SK-N-MC (cell line): Measurements from ENCODE around the gene NAV3.

Experiments used
- DNase-seq: peaks from one replicate; pipeline ENCODE4 v3.0.0-alpha.2; 2011; ENCODE audit warnings: low read depth, low spot score
- H3K27ac ChIP-seq: fragments of 200-600 bp; sonication (generic); 2 replicates; pipeline ENCODE4 v1.5.1; 2016; ENCODE audit warnings: mixed run types
- H3K36me3 ChIP-seq: fragments of 200-600 bp; sonication (generic); 2 replicates; pipeline ENCODE4 v1.6.1; 2017; ENCODE audit warnings: antibody characterized with exemption, low read length, mixed read lengths; ENCODE audit not compliant: insufficient read depth
- H3K4me3 ChIP-seq: fragments of 200-600 bp; sonication (generic); 2 replicates; pipeline ENCODE4 v1.5.1; 2016
- H3K9ac ChIP-seq: fragments of 200-600 bp; sonication (generic); 2 replicates; pipeline ENCODE4 v1.8.0; 2017; ENCODE audit warnings: mixed run types, mixed read lengths; ENCODE audit not compliant: insufficient read length
- H3K9me3 ChIP-seq: fragments of 200-600 bp; sonication (generic); 2 replicates; pipeline ENCODE4 v1.6.1; 2017; ENCODE audit warnings: low read depth, mild to moderate bottlenecking, antibody characterized with exemption, low read length, moderate library complexity, mixed read lengths
- EZH2 ChIP-seq: fragments of 200-600 bp; sonication (generic); IDR thresholded peaks from one replicate; pipeline ENCODE4 v1.6.1; 2017; ENCODE audit warnings: antibody characterized with exemption
- FOXP2 ChIP-seq: optimal IDR thresholded peaks from 2 replicates; pipeline ENCODE3; 2011; ENCODE audit warnings: mild to moderate bottlenecking, moderate library complexity; ENCODE audit not compliant: insufficient read depth; ENCODE audit errors: extremely low read length, control extremely low read depth
- POLR2AphosphoS5 ChIP-seq: IDR thresholded peaks from 2 replicates; pipeline ENCODE4 v1.6.1; 2012; ENCODE audit warnings: mild to moderate bottlenecking, low read depth, low read length, borderline replicate concordance

Gene NAV3

DNA sequence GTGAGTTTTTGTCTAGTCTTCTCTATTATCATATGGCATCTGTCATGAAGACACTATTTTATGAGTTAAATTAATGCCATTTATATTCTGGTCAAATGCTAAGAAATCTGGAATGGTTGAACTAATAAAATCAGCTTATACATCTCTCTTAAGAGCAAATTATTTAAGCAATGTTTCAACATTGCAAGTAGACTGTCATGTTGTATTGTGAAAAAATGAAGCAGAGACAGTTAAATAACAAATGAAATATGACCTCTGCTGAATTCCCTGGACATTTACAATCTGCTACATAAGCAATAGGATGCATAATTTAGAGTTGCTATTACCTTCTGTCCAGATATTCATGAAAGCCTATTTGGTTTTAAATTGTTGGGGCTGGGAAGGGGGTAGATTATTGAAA, 30.6 kb downstream of the NAV3 start:
- no peak for DNase-seq
- H3K9me3 ChIP-seq: no peaks in the 10 kb centered on the region
- peak overlapping the region; percentile 84 for H3K27ac ChIP-seq
- H3K36me3 ChIP-seq: no peaks in the 10 kb centered on the region
- peak overlapping the region; percentile 34 for H3K4me3 ChIP-seq
- no peak for TF ChIP-seq FOXP2
- no peak for TF ChIP-seq POLR2AphosphoS5
- TF ChIP-seq EZH2: no peak
- H3K9ac ChIP-seq: no peak overlapping the region

DNA sequence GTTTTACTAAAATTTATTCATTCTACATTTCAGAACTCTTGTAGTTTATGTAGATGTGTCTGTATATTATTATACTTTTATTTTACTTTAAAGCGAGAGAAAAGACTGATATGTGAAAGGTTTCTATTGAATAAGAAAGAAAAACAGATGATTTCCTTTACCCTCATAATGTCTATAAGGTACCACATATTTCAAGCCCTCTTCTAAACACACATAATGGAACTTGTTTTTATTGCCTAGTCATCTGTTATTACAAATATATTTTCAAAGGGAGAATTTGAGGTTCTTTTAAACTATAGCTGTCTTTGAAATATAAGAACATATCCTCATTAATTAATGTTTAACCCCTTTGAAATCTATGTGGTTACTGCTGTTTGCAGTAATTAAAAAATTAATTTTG, 34.5 kb downstream of the NAV3 start:
- Histone ChIP-seq H3K4me3 (no peak overlapping the region), H3K36me3 (no peaks in the 10 kb centered on the region), H3K27ac (no peak overlapping the region), H3K9ac (no peak overlapping the region), H3K9me3 (no peaks in the 10 kb centered on the region)
- TF ChIP-seq FOXP2 (no peak), POLR2AphosphoS5 (no peak), EZH2 (no peak)
- DNase-seq: no peak

DNA sequence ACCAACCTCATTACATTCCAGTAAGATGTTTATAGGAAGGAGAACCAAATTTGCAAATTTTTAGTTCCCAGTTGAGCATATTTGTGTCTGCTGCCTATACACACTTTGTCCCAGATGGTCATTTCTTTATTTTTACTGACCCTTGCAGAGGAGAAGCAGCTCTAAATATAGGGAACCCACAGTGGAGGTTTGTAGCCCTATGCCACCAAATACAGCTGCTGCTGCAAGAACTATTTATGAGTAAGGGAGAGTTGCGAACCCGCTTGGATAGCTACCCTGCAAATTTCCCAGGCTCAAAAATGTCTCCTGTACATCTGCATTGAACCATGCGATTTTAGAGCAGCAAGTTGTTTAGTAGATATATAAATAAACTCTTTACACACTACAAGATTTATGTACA, 48.2 kb downstream of the NAV3 start:
- no peak for TF ChIP-seq FOXP2
- TF ChIP-seq EZH2: no peak
- TF ChIP-seq POLR2AphosphoS5: no peak
- H3K9ac ChIP-seq: no peak overlapping the region
- no peaks in the 10 kb centered on the region for H3K9me3 ChIP-seq
- no peak overlapping the region for H3K27ac ChIP-seq
- no peak overlapping the region for H3K4me3 ChIP-seq
- no peak for DNase-seq
- H3K36me3 ChIP-seq: no peaks in the 10 kb centered on the region

DNA sequence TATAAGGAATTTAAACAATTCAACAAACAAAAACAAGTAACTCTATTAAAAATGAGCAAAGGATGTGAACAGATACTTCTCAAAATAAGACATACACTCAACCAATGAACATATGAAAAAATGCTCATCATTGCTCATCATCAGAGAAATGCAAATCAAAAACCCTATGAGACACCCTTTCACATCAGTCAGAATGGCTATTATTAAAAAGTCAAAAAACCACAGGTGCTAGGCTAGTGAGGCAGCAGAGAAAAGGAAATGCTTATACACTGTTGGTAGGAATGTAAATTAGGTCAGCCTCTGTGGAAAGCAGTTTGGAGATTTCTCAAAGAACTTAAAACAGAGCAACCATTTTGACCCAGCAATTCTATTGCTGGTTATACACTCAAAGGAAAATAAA, 52.0 kb downstream of the NAV3 start:
- H3K4me3 ChIP-seq: no peak overlapping the region
- TF ChIP-seq EZH2 (no peak), FOXP2 (no peak), POLR2AphosphoS5 (no peak)
- no peaks in the 10 kb centered on the region for H3K9me3 ChIP-seq
- H3K36me3 ChIP-seq: no peaks in the 10 kb centered on the region
- no peak overlapping the region for H3K9ac ChIP-seq
- no peak for DNase-seq
- no peak overlapping the region for H3K27ac ChIP-seq

DNA sequence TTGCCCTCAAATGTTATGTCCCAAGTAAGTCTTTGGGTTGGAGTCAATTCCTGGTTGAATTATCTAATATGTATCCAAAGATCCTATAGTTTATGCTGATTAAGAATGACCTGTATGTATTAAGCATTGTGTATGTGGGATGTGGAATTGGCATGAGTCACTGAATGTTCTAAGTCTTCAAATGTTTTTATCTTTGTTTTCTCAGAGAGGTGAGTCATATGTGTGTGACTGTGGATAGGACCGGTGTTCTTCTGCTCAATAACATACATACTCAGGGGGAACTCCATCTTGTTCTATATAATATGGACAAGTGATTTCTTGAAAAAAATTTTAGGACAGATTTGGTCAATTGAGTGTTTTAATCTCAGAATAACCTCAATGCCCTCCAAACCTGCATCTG, 57.9 kb downstream of the NAV3 start:
- Histone ChIP-seq H3K4me3 (no peak overlapping the region), H3K36me3 (no peaks in the 10 kb centered on the region), H3K27ac (no peak overlapping the region), H3K9me3 (no peaks in the 10 kb centered on the region), H3K9ac (no peak overlapping the region)
- no peak for DNase-seq
- TF ChIP-seq EZH2: no peak
- no peak for TF ChIP-seq FOXP2
- TF ChIP-seq POLR2AphosphoS5: no peak

DNA sequence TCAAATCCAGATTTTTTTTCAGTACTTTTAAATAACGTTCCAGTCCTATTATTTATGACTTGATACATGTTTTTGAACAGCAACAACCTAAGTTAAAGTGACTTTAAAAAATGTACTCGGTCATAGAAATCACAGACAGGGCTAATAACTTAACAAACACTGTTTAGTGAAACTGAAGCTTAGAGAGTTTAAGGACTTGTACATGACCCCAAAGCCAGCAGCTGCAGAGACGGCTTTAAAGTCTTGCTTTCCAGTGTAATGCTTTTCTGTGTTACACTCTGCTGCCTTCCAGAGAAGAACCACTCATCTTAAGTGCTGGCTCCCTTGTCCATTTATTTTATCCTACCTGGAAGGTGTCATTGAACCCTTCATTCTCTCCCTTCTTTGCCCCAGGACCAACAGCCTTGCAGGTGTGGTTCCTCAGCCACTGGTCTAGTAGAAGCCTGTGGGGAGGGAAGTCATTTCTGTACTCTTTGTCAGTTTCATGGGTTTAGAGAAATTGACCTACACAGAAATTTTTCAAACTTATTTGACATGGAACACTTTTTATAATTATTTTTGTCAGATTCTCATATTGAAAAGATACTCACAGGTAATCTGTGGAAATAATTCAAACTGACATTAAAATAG, 60.9 kb downstream of the NAV3 start:
- DNase-seq: no peak
- H3K27ac ChIP-seq: no peak overlapping the region
- H3K9ac ChIP-seq: no peak overlapping the region
- no peaks in the 10 kb centered on the region for H3K36me3 ChIP-seq
- no peak overlapping the region for H3K4me3 ChIP-seq
- no peaks in the 10 kb centered on the region for H3K9me3 ChIP-seq
- TF ChIP-seq FOXP2: no peak
- no peak for TF ChIP-seq EZH2
- no peak for TF ChIP-seq POLR2AphosphoS5

DNA sequence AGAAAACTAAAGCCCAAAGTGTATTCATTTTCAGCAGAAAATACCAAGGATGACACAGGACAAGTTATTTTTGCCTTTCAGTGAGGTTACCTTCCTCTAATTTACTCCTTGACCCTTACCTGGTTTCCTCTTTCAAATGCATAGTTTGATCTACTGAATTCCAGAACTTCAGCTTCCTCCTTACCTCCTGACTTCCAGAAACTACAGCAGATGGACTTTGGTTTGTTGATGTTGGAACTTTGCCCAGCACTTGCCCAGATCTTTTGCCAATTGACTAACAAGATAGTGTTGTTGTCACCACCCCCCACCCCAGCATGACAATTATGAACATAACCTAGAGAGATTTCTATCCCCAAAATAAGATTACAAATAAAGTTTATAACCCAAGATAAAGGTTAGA, 63.2 kb downstream of the NAV3 start:
- no peak overlapping the region for H3K9ac ChIP-seq
- TF ChIP-seq POLR2AphosphoS5: no peak
- no peak for TF ChIP-seq EZH2
- no peak for TF ChIP-seq FOXP2
- no peaks in the 10 kb centered on the region for H3K36me3 ChIP-seq
- no peak overlapping the region for H3K4me3 ChIP-seq
- DNase-seq: no peak
- no peak overlapping the region for H3K27ac ChIP-seq
- no peaks in the 10 kb centered on the region for H3K9me3 ChIP-seq

DNA sequence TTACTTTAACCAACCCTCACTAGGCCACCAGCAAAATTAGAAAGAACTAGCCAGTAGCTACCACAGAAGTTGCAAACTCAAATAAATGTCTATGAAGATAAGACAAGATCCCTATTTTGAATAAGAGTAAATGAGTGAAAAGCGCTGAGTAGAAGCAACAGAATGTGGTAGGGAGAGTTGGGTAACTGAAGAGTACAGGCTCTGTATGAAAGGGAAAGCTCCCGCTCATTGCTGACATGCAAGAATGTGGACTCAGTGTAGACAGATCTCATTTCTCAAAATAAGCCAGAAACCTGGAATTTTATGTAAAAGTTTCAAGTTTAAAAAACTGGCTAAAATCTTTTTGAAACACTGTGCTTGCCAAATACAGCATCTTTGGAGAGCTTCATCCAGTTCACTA, 63.9 kb downstream of the NAV3 start:
- TF ChIP-seq FOXP2 (no peak), POLR2AphosphoS5 (no peak), EZH2 (no peak)
- DNase-seq: no peak
- Histone ChIP-seq H3K36me3 (no peaks in the 10 kb centered on the region), H3K27ac (no peak overlapping the region), H3K9me3 (no peaks in the 10 kb centered on the region), H3K4me3 (no peak overlapping the region), H3K9ac (no peak overlapping the region)

DNA sequence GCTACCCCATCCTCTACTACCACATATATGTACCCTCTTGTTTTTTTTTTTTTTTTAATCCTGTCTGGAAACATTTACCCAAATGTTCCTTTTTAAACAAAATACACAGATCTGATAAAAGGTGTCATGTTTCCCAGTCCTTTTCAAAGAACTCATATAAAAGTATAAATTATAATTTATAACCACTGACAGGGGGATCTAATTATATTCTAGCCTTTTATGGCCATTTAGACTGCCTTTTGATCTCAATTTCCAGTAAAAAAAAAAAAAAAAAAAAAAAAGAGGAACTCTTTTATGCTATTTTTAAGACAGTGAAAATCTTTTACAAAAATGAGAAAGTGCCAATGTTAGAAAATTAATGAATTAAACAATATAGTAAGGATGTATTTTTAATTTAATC, 65.0 kb downstream of the NAV3 start:
- DNase-seq: no peak
- Histone ChIP-seq H3K9me3 (no peaks in the 10 kb centered on the region), H3K36me3 (no peaks in the 10 kb centered on the region), H3K9ac (no peak overlapping the region), H3K4me3 (no peak overlapping the region), H3K27ac (no peak overlapping the region)
- TF ChIP-seq EZH2 (no peak), FOXP2 (no peak), POLR2AphosphoS5 (no peak)
